Neuron (in vitro differentiated cells): ENCODE results near the gene PTPN3.

Experiments
- H2AFZ ChIP-seq: one replicate; pipeline ENCODE4 v1.6.1; 2013; ENCODE audit warnings: low read depth, mild to moderate bottlenecking, inconsistent platforms, low read length, moderate library complexity
- H3K27me3 ChIP-seq: one replicate; pipeline ENCODE4 v1.6.1; 2013; ENCODE audit warnings: low read length; ENCODE audit not compliant: insufficient read depth
- H3K36me3 ChIP-seq: one replicate; pipeline ENCODE4 v1.6.1; 2013; ENCODE audit warnings: low read length; ENCODE audit not compliant: insufficient read depth
- H3K4me1 ChIP-seq: one replicate; pipeline ENCODE4 v1.6.1; 2013; ENCODE audit warnings: low read length; ENCODE audit not compliant: insufficient read depth
- H3K4me3 ChIP-seq: 2 replicates; pipeline ENCODE4 v1.5.1; 2013; ENCODE audit warnings: mild to moderate bottlenecking, low read length, moderate library complexity
- H3K9me3 ChIP-seq: one replicate; pipeline ENCODE4 v1.6.1; 2013; ENCODE audit warnings: low read length

Gene PTPN3

DNA sequence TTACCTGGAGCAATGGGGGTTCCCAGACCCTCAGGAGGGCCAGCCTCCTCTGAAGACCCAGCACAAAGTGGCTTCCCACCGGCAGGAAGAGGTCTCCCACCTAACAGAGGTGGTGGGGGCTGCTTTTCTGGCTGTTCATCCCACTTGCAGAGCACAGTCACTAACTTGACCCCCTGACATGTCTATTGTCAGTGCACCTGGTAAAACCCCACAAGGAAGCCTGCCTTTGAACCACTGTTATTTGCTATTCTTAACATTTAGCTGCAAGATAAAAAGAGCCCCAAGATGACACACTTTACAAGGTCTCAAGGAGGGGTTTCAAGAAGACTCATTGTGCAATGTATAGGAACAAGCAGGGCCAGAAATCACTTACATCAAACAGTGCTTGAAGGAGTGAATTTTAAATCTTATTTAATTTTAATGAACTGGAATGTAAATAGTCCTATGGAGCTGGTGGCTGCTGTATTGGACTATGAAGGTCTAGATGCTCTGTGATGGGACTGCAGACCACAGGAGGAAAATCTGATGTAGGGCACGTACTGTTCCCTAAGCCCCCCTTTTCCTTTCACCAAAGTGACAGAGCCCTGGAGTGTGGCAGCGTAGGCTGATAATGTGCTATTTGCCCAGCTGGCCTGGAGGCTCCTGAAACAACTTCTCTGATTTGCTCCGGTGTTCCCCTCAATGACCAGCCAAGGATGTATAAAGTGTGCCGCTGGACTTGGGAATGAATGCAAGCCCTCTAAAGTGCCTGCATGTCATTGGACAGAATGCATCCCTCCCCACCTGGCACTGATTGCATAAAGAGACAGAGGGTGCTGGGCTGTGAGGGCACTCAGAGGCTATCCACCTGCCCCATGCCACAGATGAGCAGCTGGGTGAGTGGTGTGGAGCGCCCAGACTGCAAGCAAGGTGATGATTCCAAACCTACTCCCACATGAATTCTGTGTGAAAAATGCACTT lies 80.2 kb downstream of the PTPN3 start:
- Histone ChIP-seq H3K4me3 (no peak overlapping the region), H3K27me3 (no peaks in the 10 kb centered on the region), H3K4me1 (peaks cover 42% of the 10 kb centered on the region), H2AFZ (no peak overlapping the region), H3K36me3 (no peaks in the 10 kb centered on the region), H3K9me3 (no peaks in the 10 kb centered on the region)

DNA sequence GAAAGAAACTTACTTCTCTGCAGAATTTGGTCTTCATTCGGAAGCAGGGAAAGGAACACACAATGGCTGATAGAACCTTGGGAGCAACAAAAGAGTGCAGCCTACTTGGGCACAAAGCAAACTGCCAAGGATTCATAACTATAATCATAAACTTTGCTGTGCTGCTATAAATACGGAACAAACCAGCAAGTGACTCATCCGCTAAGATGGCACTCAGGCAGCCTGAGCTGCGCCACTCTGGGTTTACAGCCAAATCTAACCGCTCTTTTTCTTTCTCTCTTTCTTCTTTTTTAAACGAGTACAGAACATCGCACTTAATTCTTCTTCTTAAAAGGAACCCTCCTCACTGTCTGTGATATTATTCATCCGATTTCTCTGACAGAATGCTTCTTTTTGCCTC lies 81.1 kb downstream of the PTPN3 start:
- Histone ChIP-seq H3K9me3 (no peaks in the 10 kb centered on the region), H3K27me3 (no peaks in the 10 kb centered on the region), H2AFZ (no peak overlapping the region), H3K4me3 (no peak overlapping the region), H3K4me1 (peaks cover 42% of the 10 kb centered on the region), H3K36me3 (no peaks in the 10 kb centered on the region)

DNA sequence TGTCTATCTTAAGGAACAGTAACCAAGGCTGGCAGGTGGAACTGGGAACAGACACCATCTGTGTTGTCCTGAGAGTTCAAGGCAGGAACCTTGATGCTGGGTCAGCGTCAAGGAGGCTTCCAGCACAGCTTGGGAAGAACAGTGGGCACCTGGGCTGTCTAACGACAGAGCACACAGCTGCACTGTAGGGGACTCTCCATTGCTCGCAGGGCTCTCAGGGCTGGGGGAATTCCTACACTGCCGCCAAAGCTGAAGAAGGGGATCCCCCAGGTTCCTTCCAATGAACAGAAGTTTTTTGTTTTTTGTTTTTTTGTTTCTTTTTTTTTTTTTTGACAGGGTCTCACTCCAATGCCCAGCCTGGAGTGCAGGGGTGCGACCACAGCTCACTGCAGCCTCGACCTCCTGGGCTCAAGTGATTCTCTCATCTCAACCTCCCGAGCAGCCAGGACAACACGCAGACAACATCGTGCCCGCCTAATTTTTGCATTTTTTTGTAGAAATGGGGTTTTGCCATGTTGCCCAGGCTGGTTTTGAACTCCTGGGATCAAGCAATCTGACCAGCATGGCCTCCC lies 81.9 kb downstream of the PTPN3 start:
- Histone ChIP-seq H2AFZ (no peak overlapping the region), H3K4me3 (no peak overlapping the region), H3K27me3 (no peaks in the 10 kb centered on the region), H3K9me3 (no peaks in the 10 kb centered on the region), H3K36me3 (no peaks in the 10 kb centered on the region), H3K4me1 (peaks cover 40% of the 10 kb centered on the region)

DNA sequence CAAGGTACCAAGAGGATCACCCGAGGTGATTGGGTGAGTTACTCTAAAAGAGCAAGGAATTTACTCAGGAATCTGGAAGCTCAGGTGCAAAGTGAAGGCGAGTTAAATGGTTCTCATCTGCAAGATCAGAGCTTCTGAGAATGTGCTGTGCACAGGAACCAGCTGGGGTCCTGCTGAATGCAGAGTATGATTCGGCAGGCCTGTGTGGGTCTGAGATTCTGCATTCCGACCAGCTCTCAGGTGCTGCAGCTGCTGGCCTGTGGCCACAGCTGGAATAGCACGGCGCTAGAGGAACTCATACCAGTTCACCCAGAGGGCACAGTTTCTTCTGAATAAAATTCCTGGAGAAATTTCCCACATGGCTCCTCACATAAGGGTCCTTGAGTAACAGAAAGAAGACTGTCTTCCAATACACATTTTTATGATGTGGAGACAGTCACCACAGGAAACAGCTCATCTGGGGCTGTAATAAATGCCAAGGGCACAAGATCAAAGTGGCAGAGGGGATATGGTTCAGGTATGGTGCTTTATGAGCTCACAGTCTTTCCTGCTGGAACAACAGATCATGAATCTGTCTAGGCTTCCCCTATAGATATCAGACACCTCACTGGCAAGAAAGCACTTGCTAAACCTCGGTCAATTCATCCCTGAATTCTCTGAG lies 83.9 kb downstream of the PTPN3 start:
- Histone ChIP-seq H3K4me1 (peaks cover 26% of the 10 kb centered on the region), H3K27me3 (no peaks in the 10 kb centered on the region), H3K9me3 (no peaks in the 10 kb centered on the region), H2AFZ (no peak overlapping the region), H3K4me3 (no peak overlapping the region), H3K36me3 (no peaks in the 10 kb centered on the region)

DNA sequence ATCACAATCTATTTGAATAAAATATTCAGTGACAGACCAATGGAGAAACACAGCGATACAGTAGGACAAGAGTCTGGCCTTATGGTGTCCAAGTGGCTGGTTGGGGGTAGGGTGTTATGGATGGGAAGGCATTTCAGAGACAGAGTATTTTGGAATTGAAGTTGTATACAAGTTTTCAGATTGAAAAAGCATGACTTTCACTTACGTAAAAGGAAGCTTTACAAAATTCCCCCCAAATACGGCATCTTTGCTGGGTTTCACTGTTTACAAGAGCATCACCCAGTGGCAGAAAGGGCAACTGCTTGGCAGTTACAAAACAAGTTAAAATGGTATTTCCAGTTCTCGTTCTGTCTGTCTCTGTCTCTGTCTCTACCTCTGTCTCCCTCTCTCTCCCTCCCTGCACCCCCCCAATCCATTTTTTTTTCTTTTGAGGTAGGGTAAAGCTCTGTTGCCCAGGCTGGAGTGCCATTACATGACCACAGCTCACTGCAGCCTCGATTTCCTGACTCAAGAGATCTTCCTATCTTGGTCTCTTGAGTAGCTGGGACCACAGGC lies 86.2 kb downstream of the PTPN3 start:
- peaks cover 2% of the 10 kb centered on the region for H3K4me1 ChIP-seq
- no peak overlapping the region for H3K4me3 ChIP-seq
- no peaks in the 10 kb centered on the region for H3K9me3 ChIP-seq
- no peaks in the 10 kb centered on the region for H3K27me3 ChIP-seq
- no peaks in the 10 kb centered on the region for H3K36me3 ChIP-seq
- H2AFZ ChIP-seq: no peak overlapping the region

DNA sequence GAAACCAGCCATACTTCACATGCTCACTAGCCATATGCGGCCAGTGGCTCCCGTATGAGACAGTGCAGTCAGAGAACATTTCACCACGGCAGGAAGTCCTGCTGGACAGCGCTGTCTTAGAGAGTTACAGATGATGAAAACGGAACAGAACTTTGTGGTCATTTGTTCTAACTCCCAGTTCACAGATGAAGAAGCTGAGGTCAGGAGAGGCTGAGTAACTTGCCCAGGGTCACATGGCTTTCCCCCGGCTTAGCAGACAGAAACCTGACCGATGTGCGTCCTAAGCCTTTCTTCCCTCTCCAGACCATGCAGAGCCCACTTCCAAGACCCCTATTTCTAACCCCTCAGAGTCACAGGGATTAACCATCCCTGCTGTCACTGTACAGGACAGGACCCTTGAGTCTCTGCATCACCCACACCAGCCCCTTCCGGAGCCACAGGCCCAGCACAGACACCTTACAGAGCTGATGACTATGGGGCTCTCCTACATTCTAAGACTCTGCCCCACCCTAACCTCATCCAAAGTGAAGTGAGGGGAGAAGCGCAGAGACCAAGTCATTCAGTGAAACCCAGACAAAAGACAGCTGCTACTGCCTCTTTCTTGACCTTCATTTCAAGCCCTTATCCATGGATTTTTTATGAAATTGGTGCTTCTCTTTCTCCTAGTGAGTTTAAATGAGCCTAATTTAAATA lies 86.9 kb downstream of the PTPN3 start:
- Histone ChIP-seq H3K9me3 (no peaks in the 10 kb centered on the region), H3K4me3 (no peak overlapping the region), H3K36me3 (no peaks in the 10 kb centered on the region), H3K4me1 (peaks cover 2% of the 10 kb centered on the region), H3K27me3 (no peaks in the 10 kb centered on the region), H2AFZ (no peak overlapping the region)

DNA sequence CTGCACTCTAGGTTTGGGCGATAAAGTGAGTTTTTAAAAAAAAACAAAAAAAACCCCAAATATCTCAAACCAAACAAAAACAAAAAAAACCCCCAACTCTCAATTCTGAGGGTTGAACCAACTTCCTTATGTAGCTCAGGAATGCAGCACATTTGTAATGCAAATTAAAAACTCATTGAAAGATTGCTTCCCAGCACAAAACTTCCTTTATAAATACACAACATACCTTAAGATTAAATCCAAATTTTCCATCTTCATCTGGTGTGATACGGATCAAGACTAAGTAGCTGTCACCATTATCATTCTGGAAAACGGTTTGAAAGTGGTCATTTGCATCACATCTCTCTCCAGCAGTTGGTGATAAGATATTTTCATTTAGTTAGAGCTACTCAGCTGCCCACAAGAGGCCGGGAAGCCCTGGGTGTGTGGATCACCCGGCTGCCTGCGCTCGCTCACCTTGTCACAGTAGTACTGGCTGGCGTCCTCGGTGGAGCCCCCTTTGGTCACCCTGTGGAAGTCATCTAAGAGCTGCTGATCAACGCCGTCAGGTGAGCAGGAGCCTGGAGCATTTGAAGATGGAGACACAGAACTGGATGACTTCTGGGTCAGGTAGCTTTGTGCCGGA lies 88.2 kb downstream of the PTPN3 start:
- Histone ChIP-seq H3K36me3 (no peaks in the 10 kb centered on the region), H3K9me3 (no peaks in the 10 kb centered on the region), H2AFZ (no peak overlapping the region), H3K27me3 (no peaks in the 10 kb centered on the region), H3K4me3 (no peak overlapping the region), H3K4me1 (peaks cover 2% of the 10 kb centered on the region)

DNA sequence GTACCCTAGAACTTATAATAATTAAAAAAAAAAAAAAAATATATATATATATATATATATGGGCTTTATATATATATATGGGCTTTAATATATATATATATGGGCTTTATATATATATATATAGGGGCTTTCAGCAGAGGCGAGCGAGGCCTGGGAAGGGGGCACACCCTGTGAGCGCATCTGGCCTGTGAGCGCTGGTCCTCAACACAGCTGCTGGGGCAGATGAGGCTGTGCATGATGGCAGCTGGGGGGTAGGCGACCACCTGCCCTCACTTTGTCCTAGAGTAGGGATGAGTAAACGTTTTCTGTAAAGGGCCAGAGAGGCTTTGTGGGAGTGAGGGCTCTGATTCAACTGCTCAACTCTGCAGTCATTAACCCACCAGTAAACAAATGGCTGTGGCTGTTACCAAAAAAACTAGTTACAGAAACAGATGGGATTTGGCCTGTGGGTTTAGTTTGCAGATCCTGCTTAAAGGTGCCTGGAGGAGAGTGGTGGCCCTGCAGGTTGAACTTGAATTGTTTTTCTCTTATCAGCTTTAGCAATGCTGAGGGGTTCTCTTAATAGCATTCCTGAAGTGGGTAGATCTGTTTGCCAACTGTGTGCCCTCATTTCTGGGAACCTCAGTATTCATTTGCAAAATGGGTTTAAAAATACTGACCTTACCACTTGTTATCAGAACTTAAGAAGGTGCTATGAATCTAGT lies 89.2 kb downstream of the PTPN3 start:
- peaks cover 6% of the 10 kb centered on the region for H3K4me1 ChIP-seq
- H2AFZ ChIP-seq: no peak overlapping the region
- H3K27me3 ChIP-seq: no peaks in the 10 kb centered on the region
- no peaks in the 10 kb centered on the region for H3K9me3 ChIP-seq
- H3K4me3 ChIP-seq: no peak overlapping the region
- H3K36me3 ChIP-seq: no peaks in the 10 kb centered on the region

DNA sequence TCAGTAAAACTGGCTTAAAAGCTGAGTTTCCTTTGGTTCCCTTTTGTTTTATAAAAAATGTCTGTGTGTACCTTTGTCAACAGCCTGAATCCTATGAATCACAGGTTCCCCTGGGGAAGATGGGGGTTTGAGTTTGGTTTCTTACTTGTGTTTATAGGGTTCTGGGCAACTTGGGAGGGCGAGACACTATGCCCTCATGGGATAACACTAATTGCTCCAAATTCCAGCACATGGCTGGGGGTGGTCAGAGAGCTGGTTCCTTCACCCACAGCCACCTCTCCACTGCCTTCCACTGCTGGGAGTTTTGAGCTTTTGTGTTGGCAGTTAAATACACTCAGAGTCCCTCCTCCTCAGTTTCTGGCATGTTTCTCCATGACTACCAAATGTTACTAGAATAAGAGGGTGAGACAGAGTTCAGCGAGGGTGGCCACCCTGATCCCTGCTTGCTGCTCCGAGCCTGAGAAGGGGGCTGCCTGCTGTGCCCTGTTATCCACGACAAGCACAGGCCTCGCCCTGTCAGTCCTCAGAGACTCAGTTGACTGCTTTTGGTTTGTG lies 94.3 kb downstream of the PTPN3 start:
- Histone ChIP-seq H3K9me3 (no peaks in the 10 kb centered on the region), H3K4me3 (no peak overlapping the region), H3K36me3 (no peaks in the 10 kb centered on the region), H2AFZ (no peak overlapping the region), H3K27me3 (no peaks in the 10 kb centered on the region), H3K4me1 (peaks cover 6% of the 10 kb centered on the region)

DNA sequence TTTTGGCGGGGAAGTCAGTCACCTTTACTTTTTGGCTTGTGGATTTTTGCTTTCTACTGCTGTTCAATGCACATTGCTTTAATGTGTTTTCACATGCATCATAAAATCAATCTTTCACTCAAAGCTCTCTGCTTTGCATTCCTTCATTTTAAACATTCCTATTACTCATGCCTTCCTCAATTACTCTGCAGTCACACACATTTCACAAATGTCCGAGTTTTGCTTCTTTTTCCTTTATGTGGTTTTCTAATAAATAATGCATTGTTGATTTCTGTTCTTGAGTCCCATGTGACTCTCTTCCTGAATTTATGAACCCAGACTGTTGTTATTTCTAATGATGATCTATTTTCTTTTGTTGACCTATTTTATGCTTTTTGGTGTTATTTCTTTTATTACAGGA lies 95.0 kb downstream of the PTPN3 start:
- Histone ChIP-seq H3K4me3 (no peak overlapping the region), H3K36me3 (no peaks in the 10 kb centered on the region), H3K9me3 (no peaks in the 10 kb centered on the region), H3K4me1 (peaks cover 6% of the 10 kb centered on the region), H2AFZ (no peak overlapping the region), H3K27me3 (no peaks in the 10 kb centered on the region)

DNA sequence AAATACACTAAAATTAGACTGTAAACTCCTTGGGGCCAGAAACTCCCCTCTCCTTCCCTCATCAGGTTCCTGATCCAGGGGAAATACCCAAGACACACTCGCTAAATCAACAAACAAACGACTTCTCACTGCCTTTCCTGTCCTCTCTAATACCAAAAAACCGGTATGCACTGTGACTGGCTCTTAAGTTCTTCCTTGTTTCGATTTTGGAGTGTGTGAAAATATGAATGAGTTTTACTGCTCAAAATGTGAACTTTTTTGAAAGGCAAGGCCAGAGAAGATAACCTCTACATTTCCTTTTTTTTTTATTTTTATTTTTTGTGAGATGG lies 96.2 kb downstream of the PTPN3 start:
- no peaks in the 10 kb centered on the region for H3K36me3 ChIP-seq
- H2AFZ ChIP-seq: no peak overlapping the region
- H3K4me3 ChIP-seq: no peak overlapping the region
- peaks cover 6% of the 10 kb centered on the region for H3K4me1 ChIP-seq
- no peaks in the 10 kb centered on the region for H3K27me3 ChIP-seq
- H3K9me3 ChIP-seq: no peaks in the 10 kb centered on the region
